Lung (tissue), 12 donors: ENCODE data around the gene ANKRD13B. TPM values are rescaled to one million over a fixed set of nuclear protein-coding genes. Genes with fewer than 3 reads are reported as not detected.
A peak's percentile ranks its signal among the peaks of the same experiment; 100 is the strongest.

Experiments
- ATAC-seq: fragments of 200-7000 bp; cut with Tn5 transposase; one replicate; pipeline ENCODE4 v1.9.1; 2020; ENCODE audit warnings: moderate number of reproducible peaks; ENCODE audit not compliant: insufficient read depth, low FRiP score
- DNase-seq, 3 donors: peaks; one replicate each; pipeline ENCODE4 v3.0.0-alpha.2; 2013 to 2017
- H3K27ac ChIP-seq, 2 donors: one replicate each; pipeline ENCODE4 v1.5.1; 2013; ENCODE audit warnings: mild to moderate bottlenecking in 2 of 2, moderate library complexity in 2 of 2, control low read depth in 1 of 2, inconsistent platforms in 1 of 2, low read depth in 1 of 2, low read length in 1 of 2
- H3K27me3 ChIP-seq, 3 donors: one replicate each; pipeline ENCODE4 v1.5.1; 2013; ENCODE audit warnings: low read length in 2 of 3; ENCODE audit not compliant: control insufficient read depth in 3 of 3, insufficient read depth in 3 of 3
- H3K36me3 ChIP-seq, 4 donors: one replicate each; pipeline ENCODE4 v1.5.1; 2013; ENCODE audit warnings: low read length in 4 of 4, mild to moderate bottlenecking in 1 of 4, moderate library complexity in 1 of 4; ENCODE audit not compliant: control insufficient read depth in 4 of 4, insufficient read depth in 4 of 4
- H3K4me1 ChIP-seq, 5 donors: one replicate each; pipeline ENCODE4 v1.5.1; 2013; ENCODE audit warnings: low read length in 5 of 5, mild to moderate bottlenecking in 2 of 5, moderate library complexity in 1 of 5; ENCODE audit not compliant: control insufficient read depth in 5 of 5, insufficient read depth in 5 of 5
- H3K4me3 ChIP-seq: one replicate; pipeline ENCODE4 v1.5.1; 2013; ENCODE audit warnings: mild to moderate bottlenecking, control low read depth, moderate library complexity
- H3K9ac ChIP-seq, 2 donors: one replicate each; pipeline ENCODE4 v1.5.1; 2013; ENCODE audit warnings: low read length in 2 of 2, control low read depth in 1 of 2; ENCODE audit not compliant: insufficient read depth in 1 of 2
- H3K9me3 ChIP-seq, 4 donors: one replicate each; pipeline ENCODE4 v1.5.1; 2013; ENCODE audit warnings: low read length in 3 of 4, mild to moderate bottlenecking in 1 of 4, moderate library complexity in 1 of 4; ENCODE audit not compliant: control insufficient read depth in 4 of 4, insufficient read depth in 3 of 4
- CTCF ChIP-seq: IDR thresholded peaks from 2 replicates; pipeline ENCODE4 v1.5.1; 2012; ENCODE audit warnings: mild to moderate bottlenecking; ENCODE audit errors: control extremely low read depth, extremely low read depth
- WGBS, 2 donors: extraction: QIAGEN DNeasy Blood & Tissue Kit; methylation state at CpG; one replicate each; pipeline ENCODE4 v1.1.7; 2013; 5-methylcytosine and 5-hydroxymethylcytosine counted together
- polyA plus RNA-seq, 2 donors: library from polyadenylated mRNA; stranded (reverse); fragments of 200-250 nt; gene quantifications; one replicate each; pipeline ENCODE4 v1.2.1, GENCODE V29; 2013
- total RNA-seq, 2 donors: library from RNA; depleted of rRNA in 1 of 2; stranded (reverse); fragments of >200 nt in 1 of 2; gene quantifications; one replicate each; pipeline ENCODE4 v1.2.1, GENCODE V29; 2014 to 2021
- donor health status: control.
- donor health status: control.
- donor health status: Bipolar disorder and iron deficiency.
- donor health status: healthy.
- donor health status: DM: yes; HTN: yes; CAD: no.

ANKRD13B gene
- total and polyA plus RNA-seq, 4 donors = 2.7 to 6.9 (median 4.9) TPM

- Histone ChIP-seq H3K36me3 (peaks cover 3 to 62% (median 28%) of the 10 kb centered on the region in 4 donors), H3K4me1 (peaks cover 0 to 17% (median 0%) of the 10 kb centered on the region in 5 donors), H3K27me3 (no peaks in the 10 kb centered on the region), H3K27ac (no peak overlapping the region), H3K9me3 (no peaks in the 10 kb centered on the region), H3K4me3 (no peak overlapping the region), H3K9ac (no peak overlapping the region)
- ATAC-seq = no peak
- DNase-seq = no peak
- 95 to 98% methylated on average over 37 of the region's 37 CpGs for WGBS, 2 donors
- no peak for TF ChIP-seq CTCF
Observed at GRCh38 chr17:29576214-29577000, 16.5 kb upstream of the ANKRD13B start.

- Histone ChIP-seq H3K36me3 (peaks cover 3 to 65% (median 24%) of the 10 kb centered on the region in 4 donors), H3K9me3 (no peaks in the 10 kb centered on the region), H3K9ac (no peak overlapping the region), H3K27me3 (no peaks in the 10 kb centered on the region), H3K27ac (no peak overlapping the region), H3K4me3 (no peak overlapping the region), H3K4me1 (peaks cover 0 to 17% (median 0%) of the 10 kb centered on the region in 5 donors)
- WGBS, 2 donors = 96 to 97% methylated on average over 9 of the region's 9 CpGs
- ATAC-seq (no peak), DNase-seq (no peak)
- no peak for TF ChIP-seq CTCF
Observed at GRCh38 chr17:29577001-29577370, 15.9 kb upstream of the ANKRD13B start.

- Histone ChIP-seq H3K9ac (no peak overlapping the region), H3K27me3 (no peaks in the 10 kb centered on the region), H3K4me1 (peaks cover 0 to 14% (median 0%) of the 10 kb centered on the region in 5 donors), H3K36me3 (peaks cover 3 to 70% (median 25%) of the 10 kb centered on the region in 4 donors), H3K4me3 (no peak overlapping the region), H3K9me3 (no peaks in the 10 kb centered on the region), H3K27ac (no peak overlapping the region)
- DNase-seq = peak in 2 of 3 donors; percentile 56 to 67
- ATAC-seq = no peak
- no peak for TF ChIP-seq CTCF
- WGBS, 2 donors = 83 to 84% methylated on average over 20 to 22 of the region's 22 CpGs
Observed at GRCh38 chr17:29577385-29578211, 15.3 kb upstream of the ANKRD13B start.
